Endothelial cell of hepatic sinusoid (primary cell): ENCODE results near the gene FAM171A1.
"Not testable (repeated sequence)": the region's sequence is repeated elsewhere in the genome, so short reads cannot be mapped to it uniquely, and the experiment has no call there.

Experiments used
- in situ Hi-C: cut with HindIII; loops from 2 replicates; pipeline ENCODE4 v1.10.0; 2017; ENCODE audit warnings: low sequenced_read_pairs

FAM171A1 gene

DNA sequence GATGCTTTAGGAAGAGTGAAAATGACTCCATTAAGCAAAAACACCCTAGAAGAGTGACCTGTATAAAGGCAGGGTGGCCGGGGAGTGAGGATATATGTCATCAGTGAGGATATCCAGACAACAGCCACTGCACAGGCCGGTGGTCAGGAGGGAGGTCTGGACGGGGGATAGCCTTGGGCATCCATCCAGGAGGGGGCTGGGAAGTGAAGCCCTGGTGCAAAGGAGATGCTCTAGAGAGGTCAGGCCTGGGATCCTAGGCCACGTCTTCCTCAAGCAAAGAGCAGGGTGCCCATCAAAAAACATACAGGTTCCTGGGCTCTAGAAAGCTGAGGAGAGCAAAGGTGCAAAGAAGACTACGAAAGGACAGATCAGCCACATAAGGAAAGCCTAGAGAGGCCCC, 25.6 kb downstream of the FAM171A1 start:
- in situ Hi-C loops = no loop called here

DNA sequence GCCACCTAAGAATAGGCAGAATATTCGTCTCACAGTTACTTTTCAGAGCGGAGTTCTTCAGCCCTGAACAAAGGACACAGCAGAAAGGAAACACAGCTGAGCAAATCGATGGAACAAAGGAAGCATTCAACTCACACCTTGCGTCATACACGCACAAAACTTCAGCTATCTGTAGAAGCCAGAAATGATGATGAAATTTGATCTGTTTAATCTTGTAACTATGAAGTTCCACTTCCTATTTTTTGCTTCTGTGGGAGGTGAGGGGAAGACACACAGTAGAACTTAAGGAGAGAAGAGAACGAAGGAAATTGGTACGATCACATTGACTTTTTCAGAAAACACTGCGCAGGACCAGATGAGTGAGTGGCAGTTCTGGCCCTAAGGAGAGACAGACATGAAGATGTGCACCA, 26.2 kb downstream of the FAM171A1 start:
- in situ Hi-C loops = no loop called here

DNA sequence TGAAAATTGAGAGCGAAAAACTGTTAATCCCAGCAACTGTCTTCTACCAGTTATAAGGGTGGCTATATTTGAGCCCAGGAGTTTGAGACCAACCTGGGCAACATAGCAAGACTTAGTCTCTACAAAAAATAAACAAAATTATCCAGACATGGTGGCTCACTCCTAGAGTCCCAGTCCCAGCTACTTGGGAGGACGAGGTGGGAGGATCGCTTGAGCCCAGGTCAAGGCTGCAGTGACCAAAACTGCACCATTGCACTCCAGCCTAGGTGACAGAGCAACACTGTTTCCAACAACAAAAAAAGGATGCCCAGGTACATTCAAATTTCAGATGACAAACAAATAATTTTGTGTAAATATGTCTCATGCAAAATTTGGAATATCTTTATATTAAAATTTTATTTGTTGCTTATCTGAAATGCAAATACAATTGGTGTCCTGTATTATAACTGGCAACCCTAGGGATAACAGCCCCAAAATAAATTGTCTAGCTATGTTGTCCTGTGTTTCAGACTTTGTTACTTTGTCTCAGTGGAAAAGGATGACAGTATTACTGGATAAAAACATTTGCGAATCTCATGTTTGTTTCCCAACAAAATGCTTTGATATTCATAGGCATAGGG, 26.7 kb downstream of the FAM171A1 start:
- in situ Hi-C loops = no loop called here

DNA sequence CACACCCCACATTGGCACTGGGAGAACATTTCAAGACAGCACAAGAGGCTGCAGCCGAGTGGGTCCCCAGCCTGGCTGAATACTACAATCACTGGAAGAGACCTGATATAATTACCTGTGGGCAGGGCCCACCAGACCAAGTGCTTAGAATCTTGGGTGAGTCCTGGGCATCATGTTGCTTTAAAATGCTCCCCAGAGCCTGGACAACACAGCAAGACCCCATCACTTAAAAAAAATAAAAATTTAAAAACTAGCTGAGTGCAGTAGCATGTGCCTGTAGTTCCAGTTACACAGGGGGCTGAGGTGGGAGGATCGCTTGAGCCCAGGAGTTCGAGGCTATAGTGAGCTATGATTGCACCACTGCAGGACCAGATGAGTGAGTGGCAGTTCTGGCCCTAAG, 28.1 kb downstream of the FAM171A1 start:
- in situ Hi-C loops = no loop called here

DNA sequence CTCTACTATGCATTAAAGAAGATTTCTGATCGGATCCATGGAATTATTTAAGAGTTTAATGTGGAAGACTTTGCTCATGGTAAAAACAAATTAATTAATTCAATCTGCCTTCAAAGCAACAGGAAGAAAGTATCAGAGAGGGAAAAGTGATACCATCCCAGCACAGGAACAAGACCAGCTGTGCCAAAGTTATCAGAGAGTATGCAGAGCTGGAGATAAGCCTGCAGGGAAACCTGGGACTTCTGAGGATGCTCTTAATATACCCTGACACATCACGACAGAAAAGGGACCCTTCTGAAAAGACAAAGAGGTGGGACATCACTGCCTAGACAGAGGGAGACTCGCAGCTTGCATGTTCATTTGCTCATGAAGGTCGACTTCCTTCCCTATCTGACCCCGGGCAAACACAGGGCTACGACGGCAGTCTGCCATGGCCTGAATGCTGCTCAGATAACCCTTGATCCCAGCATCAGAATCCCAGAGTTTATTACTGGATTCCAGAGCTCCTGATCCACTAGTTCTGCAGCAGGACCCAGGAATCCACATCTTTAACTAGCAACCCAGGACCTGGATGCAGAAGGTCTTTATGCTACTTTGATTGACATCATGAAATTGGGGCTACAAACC, 29.5 kb downstream of the FAM171A1 start:
- in situ Hi-C loops = no loop called here

DNA sequence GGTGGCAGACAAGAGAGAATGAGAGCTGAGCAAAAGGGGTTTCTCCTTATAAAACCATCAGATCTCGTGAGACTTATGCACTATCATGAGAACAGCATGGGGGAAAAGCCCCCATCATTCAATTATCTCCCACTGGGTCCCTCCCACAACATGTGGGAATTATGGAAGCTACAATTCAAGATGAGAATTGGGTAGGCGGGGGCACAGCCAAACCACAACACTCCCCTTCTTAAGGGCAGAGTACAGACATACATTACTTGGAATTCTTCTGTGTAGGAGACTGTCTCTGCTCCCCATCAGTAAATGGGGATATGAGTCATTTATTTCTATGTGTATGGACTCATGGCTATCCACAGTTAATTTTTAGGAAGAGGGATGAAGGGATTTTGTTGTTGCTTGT, 31.2 kb downstream of the FAM171A1 start:
- in situ Hi-C loops = no loop called here

DNA sequence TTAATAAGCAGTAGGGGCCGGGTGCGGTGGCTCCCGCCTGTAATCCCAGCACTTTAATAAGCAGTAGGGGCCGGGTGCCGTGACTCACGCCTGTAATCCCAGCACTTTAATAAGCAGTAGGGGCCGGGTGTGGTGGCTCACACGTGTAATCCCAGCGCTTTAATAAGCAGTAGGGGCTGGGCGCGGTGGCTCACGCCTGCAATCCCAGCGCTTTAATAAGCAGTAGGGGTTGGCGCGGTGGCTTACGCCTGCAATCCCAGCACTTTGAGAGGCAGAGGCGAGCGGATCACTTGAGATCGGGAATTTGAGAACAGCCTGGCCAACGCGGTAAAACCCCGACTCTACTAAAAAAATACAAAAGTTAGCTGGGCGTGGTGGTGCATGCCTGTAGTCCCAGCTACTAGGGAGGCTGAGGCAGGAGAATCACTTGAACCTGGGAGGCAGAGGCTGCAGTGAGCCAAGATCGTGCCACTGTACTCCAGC, 33.6 kb downstream of the FAM171A1 start:
- in situ Hi-C loops = not testable (repeated sequence)

DNA sequence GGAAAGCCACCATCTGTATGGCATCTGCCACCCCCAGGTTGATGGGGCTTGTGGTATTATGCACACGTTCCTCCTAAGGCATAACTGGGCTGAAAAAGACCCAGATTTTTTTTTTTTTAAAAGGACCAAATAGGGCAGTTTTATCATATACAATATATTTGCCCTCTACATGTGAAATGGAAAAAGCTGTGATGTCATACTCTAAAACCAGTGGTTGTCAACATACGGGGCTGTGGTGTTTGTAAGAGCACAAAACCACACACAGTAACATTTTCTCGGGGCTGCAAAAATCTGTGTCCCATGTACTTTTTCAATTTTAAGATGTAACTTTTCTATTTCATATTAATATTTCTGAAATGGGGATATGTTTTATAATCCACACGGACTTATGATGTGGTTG, 34.9 kb downstream of the FAM171A1 start:
- in situ Hi-C loops = no loop called here

DNA sequence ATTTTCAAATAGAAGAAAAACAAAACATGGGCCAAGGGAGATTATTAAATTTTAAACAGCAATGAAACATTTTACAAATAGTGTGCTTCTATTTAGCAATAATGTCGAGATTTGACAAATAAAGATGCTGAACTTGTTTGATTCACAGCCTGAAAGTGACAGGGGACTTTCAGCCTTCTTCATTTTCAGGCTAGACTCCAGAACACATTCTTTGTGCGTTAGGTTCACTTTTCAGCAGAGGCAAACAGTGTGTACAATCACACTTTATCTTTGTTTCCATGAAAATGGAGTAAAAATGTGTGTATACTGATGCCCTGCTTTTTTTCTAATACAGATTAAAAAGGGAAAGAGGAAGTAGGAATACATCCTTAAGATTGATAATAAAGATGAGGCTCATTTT, 35.6 kb downstream of the FAM171A1 start:
- in situ Hi-C loops = no loop called here

DNA sequence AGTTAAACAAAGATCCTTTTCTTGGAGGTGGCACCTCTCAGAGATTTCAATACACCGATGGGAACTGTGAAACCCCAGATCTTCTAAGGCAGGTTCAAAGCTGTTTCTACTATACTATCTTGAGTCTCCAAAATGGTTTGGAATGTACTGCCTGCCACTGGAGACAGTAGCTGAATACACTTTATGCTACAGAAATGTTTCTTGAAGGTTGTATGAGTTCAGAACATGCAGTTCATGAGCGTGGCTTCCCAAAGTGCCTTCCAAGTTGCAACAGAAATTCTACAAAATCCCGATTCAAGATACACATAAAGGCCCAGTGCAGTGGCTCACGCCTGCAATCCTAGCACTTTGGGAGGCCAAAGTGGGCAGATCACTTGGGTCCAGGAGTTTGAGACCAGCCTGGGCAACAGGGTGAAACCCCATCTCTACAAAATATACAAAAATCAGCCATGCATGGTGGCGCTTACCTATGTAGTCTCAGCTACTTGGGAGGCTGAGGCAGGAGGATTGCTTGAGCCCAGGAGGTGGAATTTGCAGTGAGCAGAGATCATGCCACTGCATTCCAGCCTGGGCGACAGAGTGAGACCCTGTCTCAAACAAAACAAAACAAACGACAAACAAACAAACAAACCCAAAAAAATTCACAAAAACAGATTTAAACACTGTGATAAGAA, 36.3 kb downstream of the FAM171A1 start:
- in situ Hi-C loops = no loop called here

DNA sequence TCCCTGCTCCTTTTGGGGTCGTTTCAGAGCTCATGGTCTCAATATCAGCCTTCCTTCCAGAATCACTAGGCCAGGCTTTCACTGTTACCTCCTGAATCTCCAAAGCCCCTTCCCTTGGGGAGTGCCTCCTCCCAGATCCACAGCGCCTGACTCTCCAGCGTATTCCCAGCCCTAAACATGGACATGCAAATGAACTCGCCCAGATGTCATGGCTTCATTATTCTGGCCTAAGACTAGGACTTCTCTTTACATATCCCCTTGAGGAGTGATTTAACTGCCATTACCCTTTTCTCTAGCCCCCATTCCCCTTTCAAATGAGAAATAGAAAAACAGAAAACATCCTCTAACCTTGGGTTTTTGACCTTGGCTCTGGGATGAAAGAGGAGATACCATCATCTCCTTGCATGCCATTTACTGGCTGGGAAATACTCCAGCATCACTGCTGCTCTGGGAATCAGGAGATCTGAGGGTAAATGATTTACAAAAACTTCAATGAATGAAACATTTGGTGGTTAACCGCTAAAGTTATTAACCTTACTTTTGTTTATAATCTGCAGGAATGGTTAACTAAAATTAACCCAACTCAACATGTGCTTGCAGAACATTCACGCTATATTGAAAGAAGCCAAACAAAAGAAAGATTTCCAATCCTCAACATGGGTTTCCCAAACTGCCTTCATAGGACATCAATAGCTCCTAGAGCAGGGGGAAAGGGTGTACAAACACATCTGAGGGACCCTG, 37.0 kb downstream of the FAM171A1 start:
- in situ Hi-C loops = no loop called here

DNA sequence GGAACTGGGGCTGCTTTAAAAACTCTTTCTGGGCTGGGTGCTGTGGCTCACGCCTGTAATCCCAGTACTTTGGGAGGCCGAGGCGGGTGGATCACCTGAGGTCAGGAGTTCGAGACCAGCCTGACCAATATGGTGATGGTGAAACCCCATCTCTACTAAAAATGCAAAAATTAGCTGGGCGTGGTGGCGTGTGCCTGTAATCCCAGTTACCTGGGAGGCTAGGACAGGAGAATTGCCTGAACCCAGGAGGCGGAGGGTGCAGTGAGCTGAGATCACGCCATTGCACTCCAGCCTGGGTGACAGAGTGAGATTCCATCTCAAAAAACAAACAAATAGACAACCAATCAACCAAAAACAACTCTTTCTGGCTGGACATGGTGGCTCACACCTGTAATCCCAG, 37.9 kb downstream of the FAM171A1 start:
- in situ Hi-C loops = not testable (repeated sequence)

DNA sequence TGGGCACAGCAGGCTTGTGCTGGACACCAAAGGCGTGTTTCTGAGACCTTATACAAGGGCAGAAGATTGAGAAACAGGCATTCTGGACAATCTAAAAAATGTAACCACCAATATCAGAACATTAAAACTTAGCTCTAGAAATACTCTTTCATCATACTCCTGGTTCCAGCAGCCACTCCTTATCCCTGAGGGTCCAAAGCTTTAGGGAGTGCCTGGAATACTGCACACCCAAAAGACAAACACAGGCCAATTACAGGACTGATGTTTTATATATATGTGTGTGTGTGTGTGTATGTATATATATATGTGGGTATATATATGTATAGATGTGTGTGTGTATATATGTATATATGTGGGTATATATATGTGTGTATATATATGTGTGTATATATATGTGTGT, 39.6 kb downstream of the FAM171A1 start:
- in situ Hi-C loops = no loop called here

DNA sequence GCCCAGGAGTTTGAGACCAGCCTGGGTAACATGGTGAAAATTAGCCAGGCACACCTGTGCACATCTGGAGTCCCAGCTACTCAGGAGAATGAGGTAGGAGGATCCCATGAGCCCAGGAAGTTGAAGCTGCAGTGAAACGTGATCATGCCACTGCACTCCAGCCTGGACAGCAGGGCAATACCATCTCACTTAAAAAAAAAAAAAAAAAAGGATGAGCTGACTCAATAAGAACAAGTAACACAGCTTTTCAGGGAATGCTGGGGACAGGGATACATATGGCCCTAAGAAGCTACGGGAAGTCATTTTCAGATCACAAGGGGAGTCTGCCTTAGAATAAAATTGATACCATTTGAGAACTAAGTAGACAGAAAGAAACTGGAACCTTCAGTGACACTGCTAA, 41.7 kb downstream of the FAM171A1 start:
- in situ Hi-C loops = no loop called here

DNA sequence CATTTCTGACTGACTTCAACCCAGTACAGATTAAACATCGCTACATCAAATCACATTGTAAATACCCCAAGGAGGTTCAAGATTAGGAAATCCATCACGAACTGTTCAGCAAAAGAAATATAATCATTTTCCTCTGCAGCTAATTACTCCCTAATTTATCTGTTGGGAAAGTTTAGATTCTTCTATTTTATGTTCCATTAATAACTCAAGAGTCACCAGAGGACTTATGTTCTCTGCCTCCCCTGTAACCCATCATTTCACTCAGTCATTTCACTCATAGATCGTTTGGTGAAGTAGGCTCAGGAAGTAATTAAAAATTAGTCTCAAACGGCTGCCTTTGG, 45.2 kb downstream of the FAM171A1 start:
- in situ Hi-C loops = no loop called here

DNA sequence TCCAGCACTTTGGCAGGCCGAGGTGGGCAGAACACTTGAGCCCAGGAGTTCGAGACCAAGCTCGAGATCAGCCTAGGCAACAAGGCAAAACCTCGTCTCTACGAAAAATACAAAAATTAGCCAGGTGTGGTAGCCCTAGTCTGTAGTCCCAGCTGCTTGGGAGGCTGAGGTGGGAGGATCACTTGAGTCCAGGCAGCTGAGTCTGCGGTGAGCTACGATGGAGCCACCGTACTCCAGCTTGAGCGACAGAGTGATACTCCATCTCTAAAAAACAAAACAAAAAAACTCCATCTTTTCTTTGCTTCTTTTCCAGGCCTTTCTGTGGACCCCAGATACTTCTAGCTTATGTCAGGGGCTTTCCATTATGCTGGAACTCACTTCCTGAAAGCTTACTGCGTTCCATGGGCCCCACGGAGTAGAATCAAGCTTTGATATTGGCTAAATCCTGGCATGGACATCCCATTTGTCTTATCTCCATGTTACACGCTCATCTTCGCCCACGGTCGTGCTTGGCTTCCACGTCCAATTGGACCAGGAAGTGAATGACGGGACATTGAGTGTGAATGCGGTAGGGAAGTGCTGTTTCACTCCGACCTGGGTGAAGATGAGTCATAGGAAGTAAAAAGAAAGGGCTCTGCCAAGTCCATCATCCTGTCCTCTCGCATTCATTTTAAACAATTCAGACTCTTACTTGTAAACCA, 45.7 kb downstream of the FAM171A1 start:
- in situ Hi-C loops = no loop called here

DNA sequence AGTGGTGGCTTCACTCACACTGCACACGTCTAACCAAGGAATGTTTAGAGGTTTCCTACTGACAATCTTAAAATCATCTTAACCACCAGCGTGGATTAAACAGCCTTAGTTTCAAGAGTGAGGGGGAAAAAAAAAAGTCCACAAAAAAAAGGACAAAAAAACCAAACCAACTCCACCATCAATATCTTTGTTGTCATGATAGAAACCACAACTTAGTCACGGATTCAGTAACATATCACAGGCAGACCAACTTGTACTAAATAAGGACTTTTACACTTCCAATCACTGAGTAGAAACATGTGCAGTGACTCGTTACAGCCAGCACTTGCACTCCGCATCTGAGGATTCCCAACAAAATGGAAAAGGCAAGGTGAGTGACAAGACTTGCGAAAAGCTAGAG, 46.5 kb downstream of the FAM171A1 start:
- in situ Hi-C loops = loop anchor here (5.0 kb wide), 1 partner anchor 62 kb away; no protein-coding TSS in a partner anchor

DNA sequence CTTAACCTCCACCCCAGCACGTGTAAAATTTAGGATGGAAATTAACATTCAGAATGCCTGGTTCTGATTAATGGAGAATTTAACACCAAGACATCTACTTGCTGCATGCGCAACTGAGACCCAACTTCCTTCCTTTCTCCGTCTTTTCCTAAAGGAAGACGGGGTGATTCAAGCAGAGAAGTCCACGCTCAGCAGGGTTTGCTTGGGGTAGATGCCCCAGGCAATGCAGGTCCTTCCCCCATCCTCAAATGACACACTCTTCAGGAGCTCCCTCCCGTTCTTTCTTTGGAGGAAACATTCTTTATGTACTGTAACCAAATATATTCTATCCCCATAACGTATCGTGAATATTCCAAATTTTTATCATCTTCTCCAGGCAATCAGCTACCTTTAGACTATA, 47.0 kb downstream of the FAM171A1 start:
- in situ Hi-C loops = loop anchor here (5.0 kb wide), 1 partner anchor 62 kb away; no protein-coding TSS in a partner anchor

DNA sequence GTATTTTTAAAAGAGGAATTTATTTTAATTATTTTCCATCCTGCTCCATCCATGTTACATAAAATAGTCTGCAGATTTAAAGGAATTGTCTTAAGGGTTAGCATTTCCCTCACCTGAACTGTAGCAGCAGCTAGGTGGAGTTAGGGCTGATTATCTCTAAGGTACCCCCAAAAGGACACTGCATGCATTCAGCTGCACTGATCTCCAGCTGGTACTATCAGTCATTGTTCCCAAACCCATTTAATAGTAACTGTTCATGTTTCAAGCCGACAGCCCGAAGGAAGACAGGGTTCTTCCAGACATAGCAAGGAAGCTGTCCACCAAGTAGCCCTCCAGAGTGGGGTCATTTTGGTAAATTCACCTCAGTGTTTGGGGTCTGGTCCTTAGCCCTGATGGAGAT, 48.7 kb downstream of the FAM171A1 start:
- in situ Hi-C loops = loop anchor here (5.0 kb wide), 1 partner anchor 60 kb away; no protein-coding TSS in a partner anchor

DNA sequence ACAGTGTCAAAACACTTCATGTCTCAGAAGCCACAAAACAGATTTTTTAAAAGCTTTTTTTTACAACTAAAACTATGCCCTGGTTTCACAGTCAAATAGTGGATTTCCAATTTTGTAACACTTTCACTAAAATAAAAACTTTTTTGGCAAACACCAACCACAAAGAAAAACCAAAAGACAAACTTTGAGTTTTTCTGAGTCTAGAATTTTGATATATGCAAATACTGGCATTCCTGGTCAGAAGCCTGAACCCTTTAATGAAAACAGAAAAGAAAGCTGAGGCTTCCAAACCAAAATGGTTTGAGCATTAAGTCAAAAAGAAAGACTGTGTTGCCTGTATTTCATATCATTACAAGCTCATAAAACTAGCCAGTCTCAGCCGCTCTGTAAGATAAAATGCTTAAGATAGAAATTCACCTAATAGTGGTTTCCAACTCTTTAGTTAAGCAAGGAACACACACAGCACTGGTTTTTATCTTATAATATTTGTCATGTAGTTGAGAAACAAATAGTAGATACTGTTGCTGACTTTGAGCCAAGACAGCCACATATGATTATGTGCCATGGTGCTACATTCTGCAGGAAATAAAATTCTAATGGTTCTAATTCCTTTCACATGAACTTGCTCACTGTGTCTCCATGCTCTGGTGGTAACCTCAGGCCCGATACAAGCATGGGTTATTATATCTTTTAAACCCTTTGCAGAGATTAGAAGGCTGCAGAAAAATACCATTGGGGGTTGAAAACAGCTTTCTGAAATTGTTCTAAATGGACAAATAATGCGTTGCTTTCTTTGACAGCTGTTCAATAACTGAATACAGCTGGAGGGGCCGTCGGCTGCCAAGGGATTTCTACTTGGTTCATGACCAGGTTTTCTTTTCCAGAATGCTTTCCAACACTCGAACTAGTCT, 49.4 kb downstream of the FAM171A1 start:
- in situ Hi-C loops = loop anchor here (5.0 kb wide), 1 partner anchor 59 kb away; no protein-coding TSS in a partner anchor
